ENCODE measurements around the gene IL1RAPL2.

IL1RAPL2 gene

DNA sequence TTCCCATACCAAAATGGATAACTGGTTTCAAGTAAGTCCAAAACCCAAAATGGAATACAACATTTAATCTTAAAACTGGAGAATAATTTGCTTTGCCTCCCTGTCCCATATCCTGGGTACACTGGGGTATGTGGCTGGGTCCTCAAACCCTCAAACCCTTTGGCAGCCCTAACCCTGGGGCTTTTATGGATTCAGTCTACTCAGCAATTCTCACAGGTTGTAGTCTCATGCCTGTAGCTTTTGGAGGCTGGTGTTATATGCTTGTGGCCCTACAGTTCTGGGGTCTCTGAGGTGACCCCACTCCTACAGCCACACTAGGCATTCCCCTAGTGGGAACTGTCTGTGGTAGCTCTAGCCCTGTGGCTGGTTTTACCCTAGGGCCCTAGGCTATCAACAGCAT lies 1145.8 kb downstream of the IL1RAPL2 start:
- DNase-seq (ENCODE audit: low read depth) = no peak
- TF ChIP-seq, protein P1, sequence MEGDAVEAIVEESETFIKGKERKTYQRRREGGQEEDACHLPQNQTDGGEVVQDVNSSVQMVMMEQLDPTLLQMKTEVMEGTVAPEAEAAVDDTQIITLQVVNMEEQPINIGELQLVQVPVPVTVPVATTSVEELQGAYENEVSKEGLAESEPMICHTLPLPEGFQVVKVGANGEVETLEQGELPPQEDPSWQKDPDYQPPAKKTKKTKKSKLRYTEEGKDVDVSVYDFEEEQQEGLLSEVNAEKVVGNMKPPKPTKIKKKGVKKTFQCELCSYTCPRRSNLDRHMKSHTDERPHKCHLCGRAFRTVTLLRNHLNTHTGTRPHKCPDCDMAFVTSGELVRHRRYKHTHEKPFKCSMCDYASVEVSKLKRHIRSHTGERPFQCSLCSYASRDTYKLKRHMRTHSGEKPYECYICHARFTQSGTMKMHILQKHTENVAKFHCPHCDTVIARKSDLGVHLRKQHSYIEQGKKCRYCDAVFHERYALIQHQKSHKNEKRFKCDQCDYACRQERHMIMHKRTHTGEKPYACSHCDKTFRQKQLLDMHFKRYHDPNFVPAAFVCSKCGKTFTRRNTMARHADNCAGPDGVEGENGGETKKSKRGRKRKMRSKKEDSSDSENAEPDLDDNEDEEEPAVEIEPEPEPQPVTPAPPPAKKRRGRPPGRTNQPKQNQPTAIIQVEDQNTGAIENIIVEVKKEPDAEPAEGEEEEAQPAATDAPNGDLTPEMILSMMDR (conservative IDR thresholded peaks at IDR 0.05; ENCODE audit: low read depth, low read length) = no peak
- H3K4me3 ChIP-seq (ENCODE audit: low read depth, low read length) = no peak overlapping the region

DNA sequence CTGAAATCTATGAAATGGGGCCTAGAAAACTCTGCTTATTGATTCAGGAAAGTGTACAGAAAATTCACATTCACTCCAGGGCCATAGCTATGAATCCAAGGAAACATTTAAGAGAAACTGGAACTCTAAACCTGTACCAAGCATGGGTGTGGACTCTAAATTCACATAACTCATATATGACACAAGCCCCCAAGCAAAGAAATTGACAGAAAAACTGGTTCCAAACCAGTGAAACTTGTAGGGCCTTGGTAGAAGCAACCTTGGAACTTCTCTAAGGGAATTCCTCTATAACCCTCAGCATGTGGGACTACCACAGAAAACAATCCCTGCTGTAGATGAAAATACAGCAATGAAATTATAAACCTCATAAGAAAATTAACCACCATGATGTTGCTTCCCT lies 1149.7 kb downstream of the IL1RAPL2 start:
- TF ChIP-seq, protein P1 (conservative IDR thresholded peaks at IDR 0.05; ENCODE audit: low read depth, low read length) = no peak
- DNase-seq (ENCODE audit: low read depth) = no peak
- no peak overlapping the region for H3K4me3 ChIP-seq (ENCODE audit: low read depth, low read length)

DNA sequence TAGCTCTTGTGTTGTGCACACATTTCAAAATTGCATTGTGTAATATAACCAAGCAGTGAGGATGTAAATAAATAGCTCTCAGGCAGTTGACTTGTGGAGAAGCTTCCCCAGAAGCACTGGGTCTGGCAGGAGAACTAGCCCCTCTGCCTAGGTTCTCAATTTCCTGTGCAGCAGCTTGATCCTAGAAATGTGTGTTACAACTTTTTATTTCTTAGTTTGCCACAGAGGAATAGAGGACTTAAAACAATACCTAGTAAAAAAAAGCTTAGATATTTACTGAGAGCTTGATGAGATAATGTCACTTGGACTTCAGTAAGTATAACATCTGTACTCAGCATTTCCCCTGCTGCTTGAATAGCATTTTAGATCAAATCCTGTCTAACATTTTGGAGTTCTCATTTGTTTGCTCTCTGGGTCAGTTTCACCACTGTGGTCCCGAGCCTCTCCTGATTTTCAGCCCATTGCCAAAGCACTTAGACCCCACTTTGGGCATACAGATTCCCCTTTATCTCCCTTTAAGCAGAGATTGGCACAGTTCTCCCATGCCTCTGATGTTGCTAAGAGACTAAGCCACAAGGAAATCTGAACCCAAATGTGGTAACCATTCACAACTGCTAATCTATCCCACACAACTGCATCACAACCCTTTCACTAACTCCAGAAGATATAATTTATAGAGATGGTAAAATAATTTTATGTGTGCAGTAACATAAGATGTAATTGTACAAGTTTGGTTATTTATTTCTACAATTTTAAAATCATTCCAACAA lies 1158.2 kb downstream of the IL1RAPL2 start:
- no peak for DNase-seq (ENCODE audit: low read depth)
- TF ChIP-seq, protein P1 (conservative IDR thresholded peaks at IDR 0.05; ENCODE audit: low read depth, low read length) = no peak
- no peak overlapping the region for H3K4me3 ChIP-seq (ENCODE audit: low read depth, low read length)

DNA sequence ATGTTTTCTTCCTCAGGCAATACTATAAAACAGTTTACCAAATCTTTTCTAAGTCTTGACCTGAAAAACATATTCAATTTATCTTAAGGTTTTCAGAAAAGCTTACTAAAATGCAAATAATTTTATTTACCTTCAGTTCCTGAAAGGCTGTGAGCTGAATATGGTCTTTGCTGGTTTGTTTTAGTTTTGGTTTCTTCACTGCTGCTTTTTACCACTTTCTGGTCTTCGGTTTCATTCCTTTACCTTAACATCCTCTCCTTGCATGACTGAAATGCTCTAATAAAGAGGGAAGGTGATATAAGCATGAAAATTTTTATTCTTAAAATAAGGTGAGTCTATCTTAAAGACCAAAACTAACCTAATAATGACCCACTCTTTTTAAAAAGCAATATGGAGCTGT lies 1159.2 kb downstream of the IL1RAPL2 start:
- TF ChIP-seq, protein P1 (conservative IDR thresholded peaks at IDR 0.05; ENCODE audit: low read depth, low read length) = no peak
- no peak overlapping the region for H3K4me3 ChIP-seq (ENCODE audit: low read depth, low read length)
- no peak for DNase-seq (ENCODE audit: low read depth)

DNA sequence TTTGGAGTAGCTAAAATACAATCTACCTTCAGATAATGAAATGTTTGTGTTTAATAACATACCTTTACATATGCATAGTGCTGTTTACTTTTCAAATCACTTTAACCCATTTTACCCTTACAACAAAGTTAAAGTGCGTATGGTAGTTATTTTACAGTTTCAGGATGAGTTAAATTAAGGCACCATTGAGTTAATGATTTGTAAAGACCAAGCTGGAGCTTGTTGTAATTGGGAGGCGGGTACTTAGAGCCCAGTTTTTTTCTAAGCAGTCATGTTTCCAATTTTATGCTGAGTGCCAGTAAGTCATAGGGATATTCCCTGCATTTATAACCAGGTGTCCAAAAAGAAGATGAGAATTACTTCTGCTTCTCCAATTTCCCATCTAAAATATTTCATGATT lies 1172.2 kb downstream of the IL1RAPL2 start:
- TF ChIP-seq, protein P1 (conservative IDR thresholded peaks at IDR 0.05; ENCODE audit: low read depth, low read length) = no peak
- DNase-seq (ENCODE audit: low read depth) = no peak
- H3K4me3 ChIP-seq (ENCODE audit: low read depth, low read length) = no peak overlapping the region

DNA sequence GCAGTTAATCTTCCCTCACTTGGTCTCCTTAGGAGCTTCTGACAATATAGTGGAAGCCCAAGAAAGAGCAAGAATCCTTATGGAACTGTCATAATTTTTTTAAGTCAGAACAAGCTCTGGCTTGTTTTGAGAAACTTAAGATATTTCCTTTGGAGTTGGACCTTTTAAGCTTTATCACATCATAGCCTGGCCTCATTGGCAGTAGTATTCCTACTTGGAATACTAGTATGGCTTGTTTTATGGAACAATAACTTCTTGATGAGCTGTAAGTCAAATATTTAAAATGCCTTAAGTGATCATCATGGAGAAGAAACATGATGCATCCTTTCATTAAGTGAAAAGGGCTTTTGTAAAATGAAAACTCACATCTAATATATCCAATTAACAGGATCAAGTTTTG lies 1178.3 kb downstream of the IL1RAPL2 start:
- no peak for DNase-seq (ENCODE audit: low read depth)
- TF ChIP-seq, protein P1 (conservative IDR thresholded peaks at IDR 0.05; ENCODE audit: low read depth, low read length) = no peak
- H3K4me3 ChIP-seq (ENCODE audit: low read depth, low read length) = no peak overlapping the region

DNA sequence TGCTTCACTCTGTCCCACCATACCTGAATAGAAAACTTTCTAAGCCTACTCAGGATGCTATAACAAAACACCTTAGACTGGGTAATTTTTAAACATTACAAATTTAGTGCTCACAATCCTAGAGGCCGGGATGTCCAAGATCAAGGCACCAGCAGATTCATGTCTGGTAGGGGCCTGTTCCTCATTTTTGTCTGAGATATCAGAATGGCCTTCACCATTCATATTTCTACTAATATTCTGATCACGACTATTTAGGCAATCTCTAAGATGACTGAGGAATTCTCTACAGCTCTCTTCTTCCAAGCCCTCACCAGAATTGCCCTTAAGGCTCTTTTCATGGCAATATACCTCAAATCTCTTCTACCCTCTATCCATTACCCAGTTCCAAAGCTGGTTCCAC lies 1178.9 kb downstream of the IL1RAPL2 start:
- no peak overlapping the region for H3K4me3 ChIP-seq (ENCODE audit: low read depth, low read length)
- DNase-seq (ENCODE audit: low read depth) = no peak
- TF ChIP-seq, protein P1 (conservative IDR thresholded peaks at IDR 0.05; ENCODE audit: low read depth, low read length) = no peak

All from choroid plexus epithelial cell (primary cell).